ENCODE data around the gene CRACDL. TPM values are rescaled to one million over a fixed set of nuclear protein-coding genes. Genes with fewer than 3 reads are reported as not detected.

CRACDL gene
- total RNA-seq, 1 experiment from 2014 or later, result not detected

DNA sequence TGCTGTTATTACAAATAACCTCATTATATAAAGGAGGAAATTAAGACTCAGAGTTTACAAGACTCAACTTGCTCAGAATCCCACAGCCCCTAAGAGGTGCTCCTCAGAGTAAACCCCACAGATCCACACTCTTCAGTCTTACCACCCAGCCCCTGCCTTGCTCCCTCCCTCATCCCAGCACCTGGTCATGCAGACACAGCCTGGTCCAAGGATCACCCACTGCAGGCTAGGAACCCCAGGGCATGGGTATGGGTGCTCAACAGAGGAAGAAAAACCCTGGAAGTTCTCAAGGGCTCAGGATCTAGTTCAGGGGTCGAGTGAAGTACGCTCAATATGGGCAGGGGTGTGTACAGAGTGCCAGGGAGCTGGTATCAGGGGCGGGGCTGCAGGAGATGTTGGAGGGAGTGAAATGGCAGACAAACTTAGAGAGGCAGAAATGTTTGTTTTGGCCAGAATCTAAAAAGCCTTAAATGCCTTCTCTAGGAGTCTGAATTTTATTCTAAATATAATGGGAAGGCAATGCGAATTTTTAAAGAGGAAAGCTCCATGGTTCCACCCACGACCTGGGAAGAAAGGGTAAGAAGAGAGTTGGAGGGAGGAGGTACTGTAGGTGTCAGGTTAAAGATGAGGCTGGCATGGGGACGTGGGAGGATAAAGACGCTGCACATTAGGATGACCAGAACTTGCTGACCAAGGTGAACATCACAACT, 126.0 kb downstream of the CRACDL start:
- TF ChIP-seq, protein P1, sequence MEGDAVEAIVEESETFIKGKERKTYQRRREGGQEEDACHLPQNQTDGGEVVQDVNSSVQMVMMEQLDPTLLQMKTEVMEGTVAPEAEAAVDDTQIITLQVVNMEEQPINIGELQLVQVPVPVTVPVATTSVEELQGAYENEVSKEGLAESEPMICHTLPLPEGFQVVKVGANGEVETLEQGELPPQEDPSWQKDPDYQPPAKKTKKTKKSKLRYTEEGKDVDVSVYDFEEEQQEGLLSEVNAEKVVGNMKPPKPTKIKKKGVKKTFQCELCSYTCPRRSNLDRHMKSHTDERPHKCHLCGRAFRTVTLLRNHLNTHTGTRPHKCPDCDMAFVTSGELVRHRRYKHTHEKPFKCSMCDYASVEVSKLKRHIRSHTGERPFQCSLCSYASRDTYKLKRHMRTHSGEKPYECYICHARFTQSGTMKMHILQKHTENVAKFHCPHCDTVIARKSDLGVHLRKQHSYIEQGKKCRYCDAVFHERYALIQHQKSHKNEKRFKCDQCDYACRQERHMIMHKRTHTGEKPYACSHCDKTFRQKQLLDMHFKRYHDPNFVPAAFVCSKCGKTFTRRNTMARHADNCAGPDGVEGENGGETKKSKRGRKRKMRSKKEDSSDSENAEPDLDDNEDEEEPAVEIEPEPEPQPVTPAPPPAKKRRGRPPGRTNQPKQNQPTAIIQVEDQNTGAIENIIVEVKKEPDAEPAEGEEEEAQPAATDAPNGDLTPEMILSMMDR (conservative IDR thresholded peaks at IDR 0.05; ENCODE audit: low read depth, low read length), result no peak
- TF ChIP-seq EZH2phosphoT487 (IDR thresholded peaks at IDR 0.05; ENCODE audit: borderline replicate concordance, low read length) (no peak), EZH2 (IDR thresholded peaks at IDR 0.05; ENCODE audit: low read length, unreplicated experiment) (no peak)
- Histone ChIP-seq H3K4me1 (ENCODE audit: insufficient read depth, low read length) (peaks cover 21% of the 10 kb centered on the region), H3K79me2 (ENCODE audit: low read length) (no peaks in the 10 kb centered on the region), H3K4me3 (ENCODE audit: low read length) (no peak overlapping the region), H3K9me3 (ENCODE audit: low read length) (no peaks in the 10 kb centered on the region), H3K4me2 (ENCODE audit: low read length) (no peak overlapping the region), H3F3A (ENCODE audit: low read length, unreplicated experiment) (no peaks in the 10 kb centered on the region), H3K27ac (ENCODE audit: low read length) (no peak overlapping the region), H3K9ac (ENCODE audit: low read length) (no peak overlapping the region), H2AFZ (ENCODE audit: low read length) (no peak overlapping the region), H4K20me1 (ENCODE audit: low read length) (no peaks in the 10 kb centered on the region), H3K36me3 (ENCODE audit: low read depth, low read length) (no peaks in the 10 kb centered on the region), H3K9me2 (replicated peaks; ENCODE audit: low read length) (no peaks in the 10 kb centered on the region), H3K27me3 (ENCODE audit: low read length) (no peaks in the 10 kb centered on the region)
- intact Hi-C loops (cut with micrococcal nuclease), result no loop called here
- no TSS peak for BruUV-seq (replicated peaks)
- ChIA-PET POLR2A (ENCODE audit: unreplicated experiment) (no interaction called here), CTCF (no interaction called here)
- DNase-seq (no peak), ATAC-seq (no peak)

DNA sequence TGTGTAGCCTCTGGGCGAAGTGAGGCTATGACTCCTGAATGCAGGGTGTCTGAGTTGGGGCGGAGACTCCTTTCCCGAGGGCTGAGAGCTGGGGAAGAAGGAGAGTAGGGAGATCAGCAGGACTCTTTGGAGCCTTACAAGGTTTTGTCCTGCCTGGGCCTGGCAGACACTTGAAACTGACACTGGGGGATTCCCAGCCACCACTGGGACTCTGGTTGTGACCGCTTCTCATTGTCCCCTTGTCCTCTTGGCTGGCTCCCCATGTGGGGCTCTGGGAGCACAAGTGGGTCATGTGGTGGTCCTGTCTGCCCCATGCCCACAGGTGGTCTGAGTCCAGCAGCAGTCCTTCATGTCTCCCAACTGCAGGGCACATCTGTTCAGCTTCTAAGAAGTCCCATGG, 126.9 kb downstream of the CRACDL start:
- H3K27ac ChIP-seq (ENCODE audit: low read length), result no peak overlapping the region
- H3K27me3 ChIP-seq (ENCODE audit: low read length), result no peaks in the 10 kb centered on the region
- H3K9me2 ChIP-seq (replicated peaks; ENCODE audit: low read length), result no peaks in the 10 kb centered on the region
- DNase-seq (no peak), ATAC-seq (no peak)
- intact Hi-C loops (cut with micrococcal nuclease), result no loop called here
- ChIA-PET CTCF (no interaction called here), POLR2A (ENCODE audit: unreplicated experiment) (no interaction called here)
- H3K9ac ChIP-seq (ENCODE audit: low read length), result no peak overlapping the region
- no TSS peak for BruUV-seq (replicated peaks)
- peaks cover 24% of the 10 kb centered on the region for H3K4me1 ChIP-seq (ENCODE audit: insufficient read depth, low read length)
- H4K20me1 ChIP-seq (ENCODE audit: low read length), result no peaks in the 10 kb centered on the region
- H3K36me3 ChIP-seq (ENCODE audit: low read depth, low read length), result no peaks in the 10 kb centered on the region
- H3K4me2 ChIP-seq (ENCODE audit: low read length), result no peak overlapping the region
- no peak overlapping the region for H2AFZ ChIP-seq (ENCODE audit: low read length)
- no peaks in the 10 kb centered on the region for H3F3A ChIP-seq (ENCODE audit: low read length, unreplicated experiment)
- H3K9me3 ChIP-seq (ENCODE audit: low read length), result no peaks in the 10 kb centered on the region
- no peak overlapping the region for H3K4me3 ChIP-seq (ENCODE audit: low read length)
- TF ChIP-seq EZH2phosphoT487 (IDR thresholded peaks at IDR 0.05; ENCODE audit: borderline replicate concordance, low read length), result no peak
- no peak for TF ChIP-seq EZH2 (IDR thresholded peaks at IDR 0.05; ENCODE audit: low read length, unreplicated experiment)
- TF ChIP-seq, protein P1 (conservative IDR thresholded peaks at IDR 0.05; ENCODE audit: low read depth, low read length), result no peak
- H3K79me2 ChIP-seq (ENCODE audit: low read length), result no peaks in the 10 kb centered on the region

DNA sequence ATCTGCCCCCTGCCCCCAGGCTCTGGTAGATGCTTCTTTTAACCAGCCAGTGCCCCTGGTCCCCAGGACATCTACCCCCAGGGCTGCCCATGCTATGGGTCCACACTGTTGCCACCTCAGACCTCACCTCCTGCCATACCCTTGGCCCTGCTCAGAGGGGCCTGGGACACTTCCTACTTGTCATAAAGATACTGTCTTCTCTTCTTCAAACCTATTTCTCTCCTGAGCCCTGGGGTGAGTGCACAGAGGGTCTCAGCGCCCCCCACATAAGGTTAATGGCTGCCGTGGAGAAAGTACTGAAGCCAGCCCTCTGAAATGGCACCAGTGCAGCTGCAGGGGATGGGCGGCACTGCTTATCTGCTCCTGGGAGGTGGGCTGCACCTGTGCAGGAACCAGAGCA, 127.5 kb downstream of the CRACDL start:
- intact Hi-C loops (cut with micrococcal nuclease), result no loop called here
- POLR2A ChIA-PET (ENCODE audit: unreplicated experiment), result no interaction called here

More for the DNA sequence above, 127.5 kb downstream of the CRACDL start:
- no peak overlapping the region for H3K4me3 ChIP-seq (ENCODE audit: low read length)
- no peaks in the 10 kb centered on the region for H3K27me3 ChIP-seq (ENCODE audit: low read length)
- H3K9me2 ChIP-seq (replicated peaks; ENCODE audit: low read length), result no peaks in the 10 kb centered on the region
- no peak overlapping the region for H2AFZ ChIP-seq (ENCODE audit: low read length)
- ATAC-seq (no peak), DNase-seq (no peak)
- no peaks in the 10 kb centered on the region for H3K36me3 ChIP-seq (ENCODE audit: low read depth, low read length)
- H3K4me2 ChIP-seq (ENCODE audit: low read length), result no peak overlapping the region
- TF ChIP-seq, protein P1 (conservative IDR thresholded peaks at IDR 0.05; ENCODE audit: low read depth, low read length), result no peak
- TF ChIP-seq EZH2 (IDR thresholded peaks at IDR 0.05; ENCODE audit: low read length, unreplicated experiment), result no peak
- no peak for TF ChIP-seq EZH2phosphoT487 (IDR thresholded peaks at IDR 0.05; ENCODE audit: borderline replicate concordance, low read length)
- no peaks in the 10 kb centered on the region for H3K79me2 ChIP-seq (ENCODE audit: low read length)
- no peak overlapping the region for H3K9ac ChIP-seq (ENCODE audit: low read length)
- no peak overlapping the region for H3K27ac ChIP-seq (ENCODE audit: low read length)
- CTCF ChIA-PET, result no interaction called here
- H3K9me3 ChIP-seq (ENCODE audit: low read length), result no peaks in the 10 kb centered on the region
- no peaks in the 10 kb centered on the region for H3F3A ChIP-seq (ENCODE audit: low read length, unreplicated experiment)
- peaks cover 24% of the 10 kb centered on the region for H3K4me1 ChIP-seq (ENCODE audit: insufficient read depth, low read length)
- no peaks in the 10 kb centered on the region for H4K20me1 ChIP-seq (ENCODE audit: low read length)
- no TSS peak for BruUV-seq (replicated peaks)

Measured in PC-3 (cell line).